ENCODE results near the gene JHY. TPM values are rescaled to one million over a fixed set of nuclear protein-coding genes. Genes with fewer than 3 reads are reported as not detected.

Gene JHY
- total RNA-seq, 1 donor from 2014 or later: 0.32 TPM

Other genes starting within 250 kb of the JHY start
- gene UBASH3B, start 227.0 kb upstream of the JHY start, total RNA-seq: 8.8 and 13.1 TPM in 2 replicates
- gene CRTAM, start 44.3 kb upstream of the JHY start, total RNA-seq: 0.16 TPM in 1 of 2 replicates, not detected in the other
- not detected in 2 replicates for gene BSX, start 99.1 kb downstream of the JHY start, total RNA-seq
- gene HSPA8, start 179.4 kb downstream of the JHY start, total RNA-seq: 1,935 and 2,142 TPM in 2 replicates